ENCODE data around the gene TAS1R2.

TAS1R2 gene

GRCh38 chr1:18809953-18810899 lies 49.2 kb downstream of the TAS1R2 start:
- intact Hi-C loops (cut with DNase I), result no loop called here
- DNase-seq, result no peak

DNA sequence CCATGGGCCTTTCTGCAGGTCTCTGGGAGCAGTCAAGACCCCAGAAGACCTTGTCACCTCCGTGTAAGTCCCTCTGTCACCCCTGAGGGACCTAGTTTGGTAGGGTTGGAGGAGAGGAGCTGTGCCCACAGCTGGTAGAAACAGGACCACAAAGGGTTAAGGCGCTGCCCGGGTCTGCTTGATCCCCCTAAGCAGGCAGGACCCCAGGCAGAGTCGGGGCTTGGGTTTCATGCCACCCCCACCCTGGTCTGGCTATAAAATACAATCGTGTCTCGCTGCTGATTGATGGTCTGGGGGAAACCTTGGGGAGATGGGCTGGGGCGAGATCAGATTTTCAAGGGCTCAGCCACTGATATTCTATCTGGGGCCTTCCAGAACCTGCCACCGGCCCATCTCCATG lies 50.9 kb downstream of the TAS1R2 start:
- intact Hi-C loops (cut with DNase I), result no loop called here
- DNase-seq, result no peak

DNA sequence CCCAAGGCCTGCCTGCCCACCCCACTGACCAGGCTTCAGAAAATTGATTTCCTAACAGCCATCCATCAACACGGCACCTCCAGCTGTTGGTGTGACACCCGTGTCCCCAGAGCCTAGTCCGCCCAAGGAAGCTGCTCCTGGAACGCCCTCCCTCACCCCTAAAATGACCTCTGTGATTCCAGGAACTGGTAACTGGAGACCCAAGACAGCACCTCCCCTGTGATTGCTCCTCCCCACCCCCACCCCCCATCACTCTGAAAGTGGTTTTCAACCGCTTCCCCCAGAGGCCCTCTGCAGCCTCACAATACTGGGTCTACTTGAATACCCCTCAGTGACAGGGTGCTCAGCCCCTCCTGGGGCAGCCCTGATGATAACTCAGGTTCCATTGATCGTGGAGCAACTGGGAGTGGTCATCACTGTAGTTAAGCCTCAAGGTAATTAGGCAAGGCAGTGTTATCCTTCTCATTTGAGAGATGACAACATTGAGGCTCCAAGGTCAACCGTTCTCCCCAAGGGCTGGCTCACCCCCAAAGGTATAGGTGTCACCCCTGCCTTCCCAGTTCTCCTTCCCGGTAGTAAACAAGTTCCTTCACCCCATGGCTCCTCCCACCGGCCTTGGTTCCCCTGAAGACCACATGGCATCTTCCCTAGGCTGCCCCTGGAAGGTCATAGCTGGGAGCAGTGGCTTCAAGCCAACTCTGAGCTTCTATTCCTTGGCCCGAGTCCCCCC lies 52.0 kb downstream of the TAS1R2 start:
- no peak for DNase-seq
- intact Hi-C loops (cut with DNase I), result no loop called here

DNA sequence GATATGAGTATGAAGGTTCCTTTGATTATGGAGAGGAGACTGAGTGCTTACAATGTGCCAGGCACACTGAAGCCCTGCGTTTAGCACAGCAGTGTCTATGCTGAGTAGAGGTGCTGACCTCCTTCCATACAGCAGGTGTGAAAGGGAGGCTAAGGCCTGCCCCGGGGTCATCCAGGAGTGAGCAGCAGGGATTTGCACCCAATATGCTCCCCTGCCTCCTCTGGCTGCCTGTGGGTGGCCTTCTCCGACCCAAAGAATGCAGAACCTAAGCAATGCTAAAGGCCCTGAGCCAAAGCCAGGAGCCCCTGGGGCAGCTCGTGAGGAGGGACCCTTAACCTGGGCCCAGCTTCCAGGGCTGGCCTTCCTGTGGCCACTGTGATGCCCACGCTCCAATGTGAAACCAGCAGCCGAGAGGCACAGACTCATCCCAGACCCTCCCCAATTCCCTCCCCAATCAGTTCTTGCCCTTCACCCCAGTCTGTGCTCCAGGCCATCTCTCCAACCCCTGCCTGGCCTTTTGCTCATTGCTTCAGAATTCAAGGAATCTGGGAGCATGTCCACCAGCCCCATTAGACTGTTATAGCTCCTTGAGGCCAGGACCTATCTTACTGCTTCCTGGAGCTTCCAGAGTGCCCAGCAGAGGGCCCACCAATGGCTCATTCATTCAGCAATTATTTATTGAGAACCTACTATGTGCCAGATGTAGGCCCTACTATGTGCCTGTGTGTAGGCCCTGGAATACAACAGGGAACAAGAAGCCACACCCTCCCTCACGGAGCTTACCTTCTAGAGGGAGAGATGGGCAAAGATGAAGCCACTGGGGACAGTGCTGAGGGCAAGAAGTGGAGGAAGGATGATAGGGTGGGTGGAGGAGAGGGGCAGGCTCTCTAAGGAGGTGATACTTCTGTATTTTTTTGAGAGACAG lies 53.3 kb downstream of the TAS1R2 start:
- intact Hi-C loops (cut with DNase I), result no loop called here
- no peak for DNase-seq

- intact Hi-C loops (cut with DNase I), result no loop called here
- no peak for DNase-seq
Observed at GRCh38 chr1:18805150-18805879, 54.1 kb downstream of the TAS1R2 start.

- no peak for DNase-seq
- intact Hi-C loops (cut with DNase I), result no loop called here
Observed at GRCh38 chr1:18803851-18804250, 55.6 kb downstream of the TAS1R2 start.

- intact Hi-C loops (cut with DNase I), result no loop called here
- no peak for DNase-seq
Observed at GRCh38 chr1:18803151-18803791, 56.2 kb downstream of the TAS1R2 start.

DNA sequence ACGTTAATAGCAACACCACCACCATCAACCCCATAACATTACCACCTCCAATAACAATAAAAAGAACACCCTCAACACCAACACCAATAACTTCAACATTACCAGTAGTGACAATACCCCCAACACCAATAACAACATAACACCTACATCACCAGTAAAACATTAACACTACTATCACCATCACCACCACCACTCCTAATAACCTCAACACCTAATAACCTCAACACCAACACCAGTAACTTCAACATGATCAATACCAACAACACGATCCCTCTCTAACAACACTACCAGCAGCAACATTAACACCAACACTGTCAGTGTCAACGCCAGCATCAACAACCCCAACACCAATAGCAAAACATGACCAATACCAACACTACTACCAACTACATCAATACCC lies 57.2 kb downstream of the TAS1R2 start:
- DNase-seq, result no peak
- intact Hi-C loops (cut with DNase I), result no loop called here

DNA sequence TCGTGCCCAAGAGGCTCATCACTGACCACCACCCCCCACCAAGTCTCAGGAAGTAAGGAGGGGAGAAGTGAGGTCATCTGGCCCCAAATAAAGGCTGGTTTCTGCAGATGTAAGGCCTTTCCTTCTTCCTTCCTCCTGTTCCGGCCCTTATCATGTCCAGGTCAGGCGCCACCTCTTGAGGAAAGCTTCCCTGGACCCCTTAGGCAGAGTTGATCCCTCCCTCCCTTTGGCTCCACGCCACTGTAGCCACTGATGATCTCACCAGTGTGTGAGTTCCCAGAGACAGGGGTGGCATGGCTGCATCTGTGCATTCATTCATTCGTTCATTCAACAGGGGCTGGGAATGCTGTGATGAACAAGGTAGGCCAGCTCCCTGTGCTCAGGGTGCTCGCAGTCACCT lies 59.2 kb downstream of the TAS1R2 start:
- no peak for DNase-seq
- intact Hi-C loops (cut with DNase I), result no loop called here

DNA sequence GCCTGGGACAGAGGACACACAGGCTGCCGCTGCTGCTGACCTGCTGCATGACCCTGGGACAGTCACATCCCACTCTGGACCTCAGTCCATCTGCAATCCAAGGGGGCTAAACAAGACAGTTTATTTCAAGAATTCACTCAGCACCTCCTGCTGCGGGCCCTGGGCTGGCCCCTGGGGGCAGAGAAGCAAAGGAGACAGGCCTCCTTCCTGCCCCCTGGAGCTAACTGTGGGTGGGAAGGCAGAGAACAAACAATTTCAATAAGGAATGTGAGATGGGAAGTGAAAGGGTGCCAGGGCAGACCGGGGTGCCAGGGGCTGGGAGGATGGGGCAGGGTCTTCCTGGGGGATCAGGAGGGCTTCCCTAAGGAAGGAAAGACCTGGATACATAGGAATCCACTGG lies 60.0 kb downstream of the TAS1R2 start:
- no peak for DNase-seq
- intact Hi-C loops (cut with DNase I), result no loop called here

- no peak for DNase-seq
- intact Hi-C loops (cut with DNase I), result no loop called here
Observed at GRCh38 chr1:18798946-18799345, 60.5 kb downstream of the TAS1R2 start.

- intact Hi-C loops (cut with DNase I), result no loop called here
- DNase-seq, result no peak
Observed at GRCh38 chr1:18798533-18798932, 60.9 kb downstream of the TAS1R2 start.

DNA sequence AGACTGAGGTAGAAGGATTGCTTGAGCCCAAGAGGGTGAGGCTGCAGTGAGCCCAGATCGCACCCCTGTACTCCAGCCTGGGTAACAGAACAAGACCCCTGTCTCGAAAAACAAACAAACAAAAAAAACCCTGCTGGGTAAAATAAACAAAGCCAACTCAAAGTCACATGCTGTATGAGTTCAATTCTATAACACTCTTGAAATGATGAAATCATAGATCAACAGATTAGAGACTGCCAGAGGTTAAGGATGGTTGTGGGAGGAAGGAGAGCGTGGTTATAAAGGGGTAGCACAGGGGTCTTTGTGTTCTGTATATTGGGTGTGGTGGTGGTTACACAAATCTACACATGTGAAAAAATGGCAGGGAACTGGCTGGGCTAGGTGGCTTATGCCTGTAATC lies 62.5 kb downstream of the TAS1R2 start:
- no peak for DNase-seq
- intact Hi-C loops (cut with DNase I), result no loop called here

DNA sequence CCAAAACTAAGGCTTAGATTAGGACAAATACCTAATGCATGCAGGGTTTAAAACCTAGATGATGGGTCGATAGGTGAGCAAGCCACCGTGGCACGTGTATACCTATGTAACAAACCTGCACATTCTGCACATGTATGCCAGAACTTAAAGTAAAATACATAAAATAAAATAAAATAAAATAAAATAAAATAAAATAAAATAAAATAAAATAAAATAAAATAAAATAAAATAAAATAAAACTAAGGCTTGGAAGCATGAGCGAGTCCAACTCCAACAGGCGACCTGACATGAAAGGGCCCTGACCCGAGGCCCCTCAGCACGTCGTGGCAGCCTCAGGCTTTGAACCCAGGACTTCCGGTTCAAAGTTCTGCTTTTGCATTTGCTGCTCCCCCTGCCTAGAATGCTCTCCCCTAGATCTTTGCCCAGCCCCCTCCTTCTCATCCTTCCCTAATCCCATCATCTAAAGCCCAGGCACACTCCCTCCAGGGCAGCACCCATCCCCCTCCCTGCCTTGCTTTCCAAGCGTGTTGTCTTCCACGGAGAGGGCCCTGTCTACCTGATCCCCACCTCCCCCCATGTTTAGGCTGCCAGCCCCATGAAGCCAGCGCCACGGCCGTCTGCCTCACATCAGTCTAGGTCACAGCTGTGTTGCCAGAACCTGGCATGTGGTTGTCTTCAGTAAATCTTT lies 64.3 kb downstream of the TAS1R2 start:
- DNase-seq, result no peak
- intact Hi-C loops (cut with DNase I), result no loop called here

DNA sequence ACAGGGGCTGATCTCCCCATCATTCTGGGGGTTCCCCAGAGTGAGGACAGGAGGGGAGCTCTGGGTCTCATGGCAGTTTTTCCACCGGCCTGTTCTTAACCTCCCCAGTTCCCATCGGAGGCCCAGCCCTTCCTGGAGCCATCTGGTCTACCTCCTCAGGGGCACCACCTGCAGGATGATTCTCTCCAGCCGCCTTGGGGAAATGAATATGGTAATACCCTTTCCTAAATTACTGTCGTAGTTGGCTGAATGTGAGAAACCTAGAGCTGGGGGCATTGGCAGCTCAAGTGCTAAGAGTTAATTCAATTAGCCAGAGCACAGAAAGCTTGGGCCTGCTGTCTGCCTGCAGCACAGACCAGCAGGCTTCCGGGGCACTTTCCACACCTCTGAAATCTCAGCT lies 64.9 kb downstream of the TAS1R2 start:
- intact Hi-C loops (cut with DNase I), result no loop called here

DNA sequence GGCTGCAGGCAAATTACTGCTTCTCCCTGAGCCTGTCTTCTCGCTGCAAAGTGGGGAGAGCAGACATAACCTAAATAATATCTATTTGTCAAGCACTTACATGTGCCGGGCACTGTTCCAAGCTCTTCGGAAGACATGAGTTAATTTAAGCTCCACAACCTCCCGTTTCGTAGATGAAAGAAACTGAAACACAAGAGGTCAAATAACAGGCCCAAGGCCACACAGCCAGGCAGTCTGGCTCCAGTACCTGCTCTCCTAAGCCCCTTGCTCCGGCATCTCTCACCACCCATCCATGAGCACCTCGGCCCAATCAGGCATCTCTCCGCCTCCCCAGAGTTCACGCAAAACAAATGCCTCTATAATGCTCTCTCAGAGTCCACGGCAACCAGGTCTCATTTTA lies 65.4 kb downstream of the TAS1R2 start:
- DNase-seq, result no peak
- intact Hi-C loops (cut with DNase I), result no loop called here

More for the DNA sequence above, 64.9 kb downstream of the TAS1R2 start:
- DNase-seq, result no peak

DNA sequence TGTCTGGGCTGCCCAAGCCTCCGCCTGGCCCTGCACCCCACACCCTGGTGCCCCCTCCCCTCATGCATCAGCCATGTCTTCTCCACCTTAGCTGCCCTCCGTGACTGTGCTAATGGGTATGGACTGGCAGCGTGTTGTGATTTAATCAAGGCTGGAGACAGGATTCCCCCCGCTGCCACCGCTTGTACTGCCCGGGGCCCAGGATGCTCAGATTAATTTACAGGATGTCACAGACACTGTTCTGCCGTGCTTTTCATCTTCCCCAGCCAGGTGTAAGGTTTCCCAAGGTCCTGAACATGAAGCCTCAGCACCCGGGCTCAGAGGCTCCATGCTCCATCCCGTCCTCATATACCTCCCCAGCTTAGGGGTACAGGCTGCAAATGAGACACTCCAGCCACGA lies 66.3 kb downstream of the TAS1R2 start:
- intact Hi-C loops (cut with DNase I), result no loop called here
- no peak for DNase-seq

GRCh38 chr1:18792747-18793146 lies 66.7 kb downstream of the TAS1R2 start:
- intact Hi-C loops (cut with DNase I), result no loop called here

More at GRCh38 chr1:18792747-18793146, 66.7 kb downstream of the TAS1R2 start:
- no peak for DNase-seq

Data from head of caudate nucleus (tissue), 42 donors.